GM12873 (cell line): Measurements from ENCODE around the gene ATP13A4.

ENCODE experiments used
- TF ChIP-seq, protein P1 (sequence below): IDR thresholded peaks from 2 replicates; pipeline ENCODE4 v1.5.1; 2012; ENCODE audit warnings: low read depth, mild to moderate bottlenecking, moderate library complexity, low read length, control low read depth; ENCODE audit not compliant: insufficient read depth; ENCODE audit errors: missing control alignments

The ATP13A4 gene

DNA sequence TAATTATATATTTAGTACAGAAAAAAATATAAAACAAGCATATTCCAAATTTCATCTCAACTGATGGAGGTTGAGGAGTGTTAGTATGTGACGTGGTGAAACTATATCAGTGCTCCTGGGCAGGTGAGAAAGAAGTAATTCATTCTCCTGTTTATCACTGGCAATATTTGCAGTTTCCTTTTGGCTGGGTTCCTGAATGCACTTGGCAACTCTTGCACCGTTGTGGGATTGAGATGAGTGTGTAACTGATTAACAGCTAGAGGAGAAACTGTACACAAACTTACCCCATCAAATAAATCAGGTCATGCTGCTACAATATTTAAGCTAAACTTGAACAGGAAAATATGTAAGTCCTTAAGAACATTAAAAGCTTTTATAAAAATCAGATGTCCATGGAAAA lies 2.1 kb upstream of the ATP13A4 start:
- TF ChIP-seq, protein P1, sequence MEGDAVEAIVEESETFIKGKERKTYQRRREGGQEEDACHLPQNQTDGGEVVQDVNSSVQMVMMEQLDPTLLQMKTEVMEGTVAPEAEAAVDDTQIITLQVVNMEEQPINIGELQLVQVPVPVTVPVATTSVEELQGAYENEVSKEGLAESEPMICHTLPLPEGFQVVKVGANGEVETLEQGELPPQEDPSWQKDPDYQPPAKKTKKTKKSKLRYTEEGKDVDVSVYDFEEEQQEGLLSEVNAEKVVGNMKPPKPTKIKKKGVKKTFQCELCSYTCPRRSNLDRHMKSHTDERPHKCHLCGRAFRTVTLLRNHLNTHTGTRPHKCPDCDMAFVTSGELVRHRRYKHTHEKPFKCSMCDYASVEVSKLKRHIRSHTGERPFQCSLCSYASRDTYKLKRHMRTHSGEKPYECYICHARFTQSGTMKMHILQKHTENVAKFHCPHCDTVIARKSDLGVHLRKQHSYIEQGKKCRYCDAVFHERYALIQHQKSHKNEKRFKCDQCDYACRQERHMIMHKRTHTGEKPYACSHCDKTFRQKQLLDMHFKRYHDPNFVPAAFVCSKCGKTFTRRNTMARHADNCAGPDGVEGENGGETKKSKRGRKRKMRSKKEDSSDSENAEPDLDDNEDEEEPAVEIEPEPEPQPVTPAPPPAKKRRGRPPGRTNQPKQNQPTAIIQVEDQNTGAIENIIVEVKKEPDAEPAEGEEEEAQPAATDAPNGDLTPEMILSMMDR = no peak

DNA sequence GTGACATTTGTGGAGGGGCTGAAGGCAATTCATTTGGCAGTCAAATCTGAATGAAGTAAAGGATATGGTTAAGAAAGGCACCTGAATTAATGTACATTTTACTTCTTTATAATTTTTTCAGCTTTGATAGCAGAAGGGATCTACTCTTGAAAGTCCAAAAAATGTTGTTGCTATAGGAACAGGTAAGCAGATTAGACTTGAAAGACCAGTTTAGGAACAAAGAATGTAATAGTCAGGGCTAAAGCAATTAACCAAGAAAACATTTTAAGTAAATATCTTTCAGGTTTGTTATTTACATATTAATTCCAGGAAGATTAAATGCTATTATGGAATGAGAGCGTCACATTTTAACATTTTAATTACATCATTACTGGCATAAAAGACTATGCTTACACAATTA lies 1.1 kb downstream of the ATP13A4 start:
- TF ChIP-seq, protein P1 = no peak

DNA sequence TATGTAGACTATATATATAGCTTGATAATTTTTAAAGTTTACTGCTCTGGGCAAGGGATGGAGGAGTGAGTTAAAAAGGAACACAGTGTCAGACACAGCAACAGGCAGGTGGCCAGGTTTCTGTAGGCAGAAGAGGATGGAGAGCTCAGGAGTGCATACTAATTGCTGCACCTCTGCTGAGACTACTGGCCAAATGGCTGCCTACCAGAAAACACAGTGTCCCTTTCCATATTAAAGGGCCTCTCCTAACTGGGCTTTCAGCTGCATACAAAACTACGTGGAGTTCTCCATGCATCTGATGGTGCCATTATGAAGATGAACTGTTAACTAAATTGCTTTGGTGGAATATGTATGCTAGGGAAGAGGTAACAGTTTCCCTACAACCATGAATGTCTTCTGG lies 1.8 kb downstream of the ATP13A4 start:
- TF ChIP-seq, protein P1 = no peak

DNA sequence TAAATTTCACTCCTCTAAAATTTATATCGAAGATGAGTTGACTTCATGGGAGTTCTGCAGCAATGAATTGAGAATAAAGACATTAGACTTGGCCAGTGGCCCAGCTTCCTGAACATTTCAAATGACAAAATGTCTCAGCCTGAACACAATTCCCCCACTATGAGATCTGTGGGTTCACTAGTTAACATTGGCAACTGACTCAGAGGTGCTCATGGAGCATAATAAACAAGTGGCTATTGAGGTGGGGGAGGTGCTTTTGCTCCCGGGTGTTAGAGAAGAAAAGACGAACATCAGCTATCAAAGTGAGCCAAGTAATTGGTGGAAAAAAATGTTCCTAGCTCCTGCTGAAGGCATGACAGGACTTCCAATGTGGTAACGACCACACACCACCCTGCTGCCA lies 6.3 kb downstream of the ATP13A4 start:
- TF ChIP-seq, protein P1 = no peak

DNA sequence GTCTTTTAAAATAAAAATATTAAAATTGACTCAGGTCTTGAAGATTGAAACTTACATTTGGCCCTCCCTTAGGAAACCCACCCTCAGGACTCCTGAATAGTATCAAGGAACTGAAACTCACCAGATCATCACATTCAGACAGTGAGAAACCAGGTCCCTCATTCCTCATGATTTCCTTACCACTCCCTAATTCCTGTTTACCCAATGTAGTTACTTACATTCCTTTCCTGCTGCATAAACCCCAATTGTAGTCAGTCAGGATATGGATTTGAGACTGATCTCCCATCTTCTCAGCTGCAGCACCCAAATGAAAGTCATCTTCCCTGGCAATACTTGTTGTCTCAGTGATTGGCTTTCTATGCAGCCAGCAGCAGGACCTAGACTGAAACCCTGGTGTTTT lies 8.6 kb downstream of the ATP13A4 start:
- TF ChIP-seq, protein P1 = no peak

DNA sequence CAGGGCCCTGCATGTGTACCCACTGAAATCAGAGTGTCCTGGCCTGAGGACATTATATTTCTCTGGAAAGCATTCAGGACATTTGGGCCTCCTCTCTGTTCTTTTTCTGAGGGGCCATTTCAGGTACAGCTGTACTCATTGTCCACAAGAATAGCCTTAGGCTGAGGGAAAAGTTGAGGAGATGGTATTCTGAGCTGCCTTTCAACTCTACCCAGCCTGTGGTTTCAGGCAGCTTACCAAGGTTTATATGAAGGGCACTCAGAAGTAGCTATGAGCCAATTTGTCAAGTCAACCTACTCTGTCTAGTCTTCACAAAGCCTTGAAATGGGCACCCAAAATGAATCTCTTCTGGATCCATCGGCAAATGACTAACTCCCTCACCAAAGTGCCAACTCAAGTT lies 9.4 kb downstream of the ATP13A4 start:
- TF ChIP-seq, protein P1 = no peak

DNA sequence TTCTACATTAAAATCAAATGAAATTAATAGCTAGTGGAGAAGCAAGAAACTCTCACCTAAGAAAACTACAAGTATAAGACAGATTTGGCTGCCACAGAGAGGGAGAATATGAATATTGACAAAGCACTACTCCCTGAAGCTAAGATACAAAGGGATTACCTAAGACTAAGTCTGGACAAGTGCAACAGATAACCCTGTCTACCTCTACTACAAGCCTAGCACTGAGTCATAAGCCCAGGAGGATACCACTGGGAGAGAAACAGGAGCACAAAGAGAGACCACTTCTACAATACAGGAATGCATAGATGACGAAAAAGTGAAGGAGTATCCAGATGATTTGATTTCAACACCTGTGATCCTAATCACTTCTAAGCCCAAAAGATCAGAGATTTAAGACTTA lies 10.4 kb downstream of the ATP13A4 start:
- TF ChIP-seq, protein P1 = no peak
